ENCODE data around the gene TFPI.

- no peak for TF ChIP-seq POLR2A (IDR thresholded peaks at IDR 0.05)
- TF ChIP-seq CTCF (IDR thresholded peaks at IDR 0.05), result no peak
- TF ChIP-seq POLR2AphosphoS5 (IDR thresholded peaks at IDR 0.05), result no peak
- no peak for TF ChIP-seq EP300 (IDR thresholded peaks at IDR 0.05)
Observed at GRCh38 chr2:187544371-187545080, 9.7 kb downstream of the TFPI start.
